Tibial nerve (tissue), 4 donors: Measurements from ENCODE around the gene OPCML.

ENCODE experiments used
- CTCF ChIP-seq, 5 experiments: fragments of 200-600 bp in 3 of 5; fragments of 450-650 bp in 2 of 5; sonication (generic) in 3 of 5; IDR thresholded peaks; one replicate each; pipeline ENCODE4 v1.5.1; 2016 to 2019; ENCODE audit warnings: antibody characterized with exemption in 5 of 5, mild to moderate bottlenecking in 3 of 5, moderate library complexity in 2 of 5
- EP300 ChIP-seq, 2 donors: sonication (generic); formaldehyde crosslinking; IDR thresholded peaks; one replicate each; pipeline ENCODE4 v1.6.1; 2017; ENCODE audit warnings: antibody characterized with exemption in 2 of 2, mild to moderate bottlenecking in 1 of 2

- TF ChIP-seq CTCF (IDR thresholded peaks at IDR 0.05): no peak
- TF ChIP-seq EP300 (IDR thresholded peaks at IDR 0.05): no peak
Observed at GRCh38 chr11:133107763-133108162, 424.5 kb downstream of the OPCML start.
